Measurements from ENCODE around the gene UTP25.

Gene UTP25

DNA sequence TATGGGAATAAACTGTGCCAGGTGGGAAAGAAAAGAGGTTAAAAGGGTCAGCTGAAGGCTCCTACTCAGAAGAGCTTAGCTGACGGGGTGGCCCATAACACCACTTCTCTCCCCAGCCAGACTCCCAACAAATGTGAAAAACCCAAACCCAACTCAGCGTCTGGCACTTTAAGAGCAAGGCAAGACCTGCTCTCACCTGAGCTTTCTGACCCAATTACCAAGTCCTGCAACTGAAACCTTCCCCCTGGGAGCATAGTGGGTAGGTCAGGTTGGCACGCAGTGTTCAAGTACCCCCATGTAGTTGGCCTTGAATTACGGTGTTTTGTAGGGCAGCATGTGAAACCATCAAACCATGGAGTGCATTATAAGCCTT lies 25.0 kb upstream of the UTP25 start:
- TF ChIP-seq CTCF (IDR thresholded peaks at IDR 0.05; ENCODE audit: low read depth, low read length, poor library complexity, severe bottlenecking) (no peak), EZH2phosphoT487 (IDR thresholded peaks at IDR 0.05; ENCODE audit: borderline replicate concordance, low read length) (no peak)
- Histone ChIP-seq H3F3A (ENCODE audit: control insufficient read depth, insufficient read depth) (no peaks in the 10 kb centered on the region), H3K4me1 (ENCODE audit: control insufficient read depth, low read length) (peaks cover 5% of the 10 kb centered on the region; the same call in 1 of the 2 replicates), H3K4me2 (ENCODE audit: low read length) (no peak overlapping the region), H3K79me2 (ENCODE audit: control insufficient read depth, low read length) (no peaks in the 10 kb centered on the region), H3K27ac (ENCODE audit: low read depth, low read length) (no peak overlapping the region), H4K20me1 (ENCODE audit: control insufficient read depth, insufficient read depth, low read depth, low read length) (no peaks in the 10 kb centered on the region), H3K27me3 (ENCODE audit: control insufficient read depth, low read length) (peaks cover 10% of the 10 kb centered on the region), H3K9me2 (replicated peaks; ENCODE audit: control insufficient read depth, low read length) (no peaks in the 10 kb centered on the region), H3K4me3 (ENCODE audit: low read length) (no peak overlapping the region), H3K9me3 (ENCODE audit: control insufficient read depth, insufficient read depth, low read length) (no peaks in the 10 kb centered on the region), H3K36me3 (ENCODE audit: control insufficient read depth, low read length) (no peaks in the 10 kb centered on the region)

DNA sequence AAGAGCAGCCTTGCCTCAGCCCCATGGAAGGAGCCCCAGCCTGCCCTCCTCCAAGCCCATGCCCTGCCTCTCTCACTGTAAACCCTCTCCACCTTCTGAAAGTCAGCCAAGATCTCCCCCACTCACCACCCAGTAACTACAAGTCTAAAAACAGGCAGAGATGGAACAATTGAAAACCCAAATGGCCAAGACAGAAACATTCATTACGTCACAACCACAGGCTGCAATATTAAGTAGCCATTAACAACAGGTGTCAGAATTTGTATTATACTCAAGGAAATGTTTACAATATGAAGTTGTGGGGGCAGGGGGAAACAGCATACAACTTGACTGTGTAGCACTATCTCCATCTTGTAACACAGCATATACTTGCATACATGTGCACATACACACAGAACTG lies 24.2 kb upstream of the UTP25 start:
- Histone ChIP-seq H3K27ac (ENCODE audit: low read depth, low read length) (no peak overlapping the region), H4K20me1 (ENCODE audit: control insufficient read depth, insufficient read depth, low read depth, low read length) (no peaks in the 10 kb centered on the region), H3K9me3 (ENCODE audit: control insufficient read depth, insufficient read depth, low read length) (no peaks in the 10 kb centered on the region), H3K4me2 (ENCODE audit: low read length) (no peak overlapping the region), H3F3A (ENCODE audit: control insufficient read depth, insufficient read depth) (no peaks in the 10 kb centered on the region), H3K4me3 (ENCODE audit: low read length) (no peak overlapping the region), H3K27me3 (ENCODE audit: control insufficient read depth, low read length) (peaks cover 10% of the 10 kb centered on the region), H3K9me2 (replicated peaks; ENCODE audit: control insufficient read depth, low read length) (no peaks in the 10 kb centered on the region), H3K4me1 (ENCODE audit: control insufficient read depth, low read length) (peaks cover 5% of the 10 kb centered on the region; the same call in 1 of the 2 replicates), H3K79me2 (ENCODE audit: control insufficient read depth, low read length) (no peaks in the 10 kb centered on the region), H3K36me3 (ENCODE audit: control insufficient read depth, low read length) (no peaks in the 10 kb centered on the region)
- TF ChIP-seq EZH2phosphoT487 (IDR thresholded peaks at IDR 0.05; ENCODE audit: borderline replicate concordance, low read length) (no peak), CTCF (IDR thresholded peaks at IDR 0.05; ENCODE audit: low read depth, low read length, poor library complexity, severe bottlenecking) (no peak)

- Histone ChIP-seq H3F3A (ENCODE audit: control insufficient read depth, insufficient read depth) (no peaks in the 10 kb centered on the region), H3K79me2 (ENCODE audit: control insufficient read depth, low read length) (no peaks in the 10 kb centered on the region), H3K4me1 (ENCODE audit: control insufficient read depth, low read length) (peaks cover 5% of the 10 kb centered on the region; the same call in 1 of the 2 replicates), H3K9me3 (ENCODE audit: control insufficient read depth, insufficient read depth, low read length) (no peaks in the 10 kb centered on the region), H3K4me2 (ENCODE audit: low read length) (no peak overlapping the region), H3K27me3 (ENCODE audit: control insufficient read depth, low read length) (peaks cover 10% of the 10 kb centered on the region), H4K20me1 (ENCODE audit: control insufficient read depth, insufficient read depth, low read depth, low read length) (no peaks in the 10 kb centered on the region), H3K36me3 (ENCODE audit: control insufficient read depth, low read length) (no peaks in the 10 kb centered on the region), H3K4me3 (ENCODE audit: low read length) (no peak overlapping the region), H3K9me2 (replicated peaks; ENCODE audit: control insufficient read depth, low read length) (no peaks in the 10 kb centered on the region), H3K27ac (ENCODE audit: low read depth, low read length) (no peak overlapping the region)
- no peak for TF ChIP-seq EZH2phosphoT487 (IDR thresholded peaks at IDR 0.05; ENCODE audit: borderline replicate concordance, low read length)
- no peak for TF ChIP-seq CTCF (IDR thresholded peaks at IDR 0.05; ENCODE audit: low read depth, low read length, poor library complexity, severe bottlenecking)
These were observed 22.4 kb upstream of the UTP25 start for GRCh38 chr1:209805341-209805781.
